Esophagus muscularis mucosa (tissue), 4 donors: Measurements from ENCODE around the gene TLR6. TPM values are rescaled to one million over a fixed set of nuclear protein-coding genes. Genes with fewer than 3 reads are reported as not detected.
"Not testable (repeated sequence)": the region's sequence is repeated elsewhere in the genome, so short reads cannot be mapped to it uniquely, and the experiment has no call there.

Experiments used
- DNase-seq: peaks from one replicate; pipeline ENCODE4 v3.0.0-alpha.2; 2017; ENCODE audit errors: extremely low spot score
- H3K27ac ChIP-seq, 4 donors: fragments of 200-600 bp; sonication (generic); replicated peaks in 1 of 4; 1 replicate in 3 of 4; 2 replicates in 1 of 4; pipeline ENCODE4 v1.5.1; 2016 to 2019; ENCODE audit warnings: mild to moderate bottlenecking in 1 of 4
- H3K27me3 ChIP-seq, 4 donors: fragments of 200-600 bp; sonication (generic); one replicate each; pipeline versions ENCODE4 v1.5.1 to v1.6.0; 2016 to 2019
- H3K36me3 ChIP-seq, 4 donors: fragments of 200-600 bp; sonication (generic); one replicate each; pipeline ENCODE4 v1.5.1; 2016 to 2019
- H3K4me1 ChIP-seq, 4 donors: fragments of 200-600 bp; sonication (generic); one replicate each; pipeline ENCODE4 v1.5.1; 2016 to 2019
- H3K4me3 ChIP-seq, 4 donors: fragments of 200-600 bp; sonication (generic); 1 replicate in 2 of 4; 2 replicates in 2 of 4; pipeline ENCODE4 v1.5.1; 2016 to 2019; ENCODE audit warnings: mild to moderate bottlenecking in 4 of 4, moderate library complexity in 1 of 4
- H3K9me3 ChIP-seq, 4 donors: fragments of 200-600 bp; sonication (generic); 1 replicate in 3 of 4; 2 replicates in 1 of 4; pipeline ENCODE4 v1.5.1; 2016 to 2019
- CTCF ChIP-seq, 3 experiments: fragments of 200-600 bp in 2 of 3; fragments of 450-650 bp in 1 of 3; sonication (generic) in 2 of 3; IDR thresholded peaks; one replicate each; pipeline ENCODE4 v1.5.1; 2017 to 2019; ENCODE audit warnings: antibody characterized with exemption in 3 of 3, mild to moderate bottlenecking in 2 of 3, moderate library complexity in 1 of 3
- EP300 ChIP-seq: sonication (generic); formaldehyde crosslinking; IDR thresholded peaks from one replicate; pipeline ENCODE4 v1.6.1; 2017; ENCODE audit warnings: antibody characterized with exemption
- POLR2A ChIP-seq: fragments of 450-650 bp; IDR thresholded peaks from one replicate; pipeline ENCODE4 v1.6.1; 2017; ENCODE audit warnings: antibody characterized with exemption, moderate library complexity, mild to moderate bottlenecking, low read depth
- POLR2AphosphoS5 ChIP-seq, 2 donors: sonication (generic); formaldehyde crosslinking; IDR thresholded peaks; one replicate each; pipeline ENCODE4 v1.6.1; 2017; ENCODE audit warnings: antibody characterized with exemption in 2 of 2
- WGBS: methylation state at CpG from one replicate; pipeline ENCODE4 v1.1.5; 2018; 5-methylcytosine and 5-hydroxymethylcytosine counted together
- intact Hi-C: fragments of 100-400 bp; cut with DNase I; formaldehyde crosslinking; loops from one replicate; pipeline ENCODE4 v1.15.1; 2023
- small RNA-seq, 3 donors: library from RNA; depleted of rRNA; stranded (forward); fragments of <200 nt; gene quantifications; one replicate each; pipeline ENCODE3, GENCODE V24; 2016
- total RNA-seq, 4 donors: library from RNA; depleted of rRNA; stranded (reverse); fragments of >200 nt; gene quantifications; one replicate each; pipeline versions ENCODE4 v1.1.0 to v1.2.1, GENCODE V29; 2016

The TLR6 gene
- total RNA-seq, 4 donors from 2014 or later, result 1.1 to 1.8 (median 1.7) TPM

GRCh38 chr4:38780833-38781484, 75.7 kb downstream of the TLR6 start:
- Histone ChIP-seq H3K4me1 (no peaks in the 10 kb centered on the region), H3K9me3 (no peaks in the 10 kb centered on the region), H3K27ac (no peak overlapping the region), H3K4me3 (no peak overlapping the region), H3K27me3 (no peaks in the 10 kb centered on the region), H3K36me3 (no peaks in the 10 kb centered on the region)
- TF ChIP-seq EP300 (no peak), POLR2AphosphoS5 (IDR thresholded peaks at IDR 0.05) (no peak), CTCF (IDR thresholded peaks at IDR 0.05) (no peak), POLR2A (no peak)
- DNase-seq, result no peak
- WGBS, result 93% methylated on average over 4 of the region's 4 CpGs
- intact Hi-C loops, result no loop called here

GRCh38 chr4:38779790-38780189, 76.8 kb downstream of the TLR6 start:
- H3K36me3 ChIP-seq, result no peaks in the 10 kb centered on the region
- no peak for DNase-seq
- no peaks in the 10 kb centered on the region for H3K9me3 ChIP-seq
- no peaks in the 10 kb centered on the region for H3K27me3 ChIP-seq
- H3K4me3 ChIP-seq, result no peak overlapping the region
- H3K4me1 ChIP-seq, result no peaks in the 10 kb centered on the region
- 84% methylated on average over 5 of the region's 5 CpGs for WGBS
- no peak overlapping the region for H3K27ac ChIP-seq
- intact Hi-C loops, result no loop called here
- no peak for TF ChIP-seq POLR2AphosphoS5 (IDR thresholded peaks at IDR 0.05)
- TF ChIP-seq POLR2A, result no peak
- no peak for TF ChIP-seq EP300
- TF ChIP-seq CTCF (IDR thresholded peaks at IDR 0.05), result no peak

- H3K4me3 ChIP-seq, H3K27me3 ChIP-seq, H3K36me3 ChIP-seq, H3K27ac ChIP-seq, H3K9me3 ChIP-seq, intact Hi-C loops, H3K4me1 ChIP-seq, DNase-seq: not testable (repeated sequence)
- 86% methylated on average over 2 of the region's 2 CpGs for WGBS
Observed at GRCh38 chr4:38777925-38778324, 78.7 kb downstream of the TLR6 start.

GRCh38 chr4:38775326-38775725, 81.3 kb downstream of the TLR6 start:
- Histone ChIP-seq H3K27me3 (no peaks in the 10 kb centered on the region), H3K4me1 (no peaks in the 10 kb centered on the region), H3K36me3 (no peaks in the 10 kb centered on the region), H3K9me3 (no peaks in the 10 kb centered on the region), H3K4me3 (no peak overlapping the region), H3K27ac (no peak overlapping the region)
- no peak for TF ChIP-seq POLR2A
- TF ChIP-seq POLR2AphosphoS5 (IDR thresholded peaks at IDR 0.05), result no peak
- TF ChIP-seq EP300, result no peak
- TF ChIP-seq CTCF (IDR thresholded peaks at IDR 0.05), result no peak
- WGBS, result 75% methylated on average over 2 of the region's 2 CpGs
- intact Hi-C loops, result no loop called here
- no peak for DNase-seq

GRCh38 chr4:38774181-38774955, 82.2 kb downstream of the TLR6 start:
- H3K27ac ChIP-seq, result no peak overlapping the region
- H3K4me3 ChIP-seq, result no peak overlapping the region
- no peak for DNase-seq
- H3K4me1 ChIP-seq, result peaks cover 0 to 4% (median 2%) of the 10 kb centered on the region in 4 donors
- no peaks in the 10 kb centered on the region for H3K36me3 ChIP-seq
- H3K9me3 ChIP-seq, result no peaks in the 10 kb centered on the region
- no peaks in the 10 kb centered on the region for H3K27me3 ChIP-seq
- intact Hi-C loops, result no loop called here
- 83% methylated on average over 8 of the region's 8 CpGs for WGBS
- TF ChIP-seq POLR2A (no peak), EP300 (no peak), POLR2AphosphoS5 (IDR thresholded peaks at IDR 0.05) (no peak), CTCF (IDR thresholded peaks at IDR 0.05) (no peak)

Small RNAs within 50 kb of the gene (small RNA-seq; reads per million reads assigned to genes)
- 17.6 to 38.8 (median 17.9) reads per million in 3 donors for gene MIR574

Other genes starting within 250 kb of the TLR6 start
- gene KLF3, start 192.6 kb downstream of the TLR6 start, total RNA-seq, result 10 to 100 TPM; 30.8 to 50.4 (median 40.4) TPM
- under 1 TPM in 1 of 4 donors, not detected in 3; 0.17 TPM for gene TLR10, start 73.8 kb downstream of the TLR6 start, total RNA-seq
- gene TLR1, start 52.0 kb downstream of the TLR6 start, total RNA-seq, result 10 to 100 TPM in 2 of 4 donors, 1 to 10 TPM in 2; 4.3 to 14.9 (median 9.1) TPM
- gene FAM114A1, start 11.0 kb upstream of the TLR6 start, total RNA-seq, result 100 to 1,000 TPM in 3 of 4 donors, 10 to 100 TPM in 1; 88.6 to 145 (median 110) TPM
- gene TMEM156, start 175.6 kb upstream of the TLR6 start, total RNA-seq, result under 1 TPM in 1 of 4 donors, not detected in 3; 0.50 TPM
- gene KLHL5, start 205.4 kb upstream of the TLR6 start, total RNA-seq, result 100 to 1,000 TPM in 3 of 4 donors, 10 to 100 TPM in 1; 92.7 to 187 (median 111) TPM